ENCODE data around the gene LCA5L. TPM values are rescaled to one million over a fixed set of nuclear protein-coding genes. Genes with fewer than 3 reads are reported as not detected.
A peak's percentile ranks its signal among the peaks of the same experiment; 100 is the strongest.
"Not testable (repeated sequence)": the region's sequence is repeated elsewhere in the genome, so short reads cannot be mapped to it uniquely, and the experiment has no call there.

Gene LCA5L
- total and polyA plus RNA-seq, 7 donors, result 1.2 to 5.3 (median 3.3) TPM

- no peaks in the 10 kb centered on the region for H3K9me3 ChIP-seq
- H3K36me3 ChIP-seq (ENCODE audit: insufficient read depth in 1 of 2, low read depth in 1 of 2), result peaks cover 0 to 3% of the 10 kb centered on the region in 2 donors
- TF ChIP-seq CTCF (IDR thresholded peaks at IDR 0.05), result no peak
- H3K4me3 ChIP-seq, result peak overlapping the region; percentile 65
- H3K27ac ChIP-seq, result peak overlapping the region; percentile 72
- DNase-seq (no peak), ATAC-seq (no peak)
- no peaks in the 10 kb centered on the region for H3K27me3 ChIP-seq (ENCODE audit: insufficient read depth in 3 of 3, low read length in 2 of 3)
- WGBS, 3 donors, result 70 to 81% (median 72%) methylated on average over 13 of the region's 13 CpGs
- peaks cover 27% of the 10 kb centered on the region for H3K4me1 ChIP-seq
- intact Hi-C loops (cut with DNase I), result loop anchor here (5.0 to 10.0 kb wide), 4 partner anchors 32 to 200 kb away; partner anchors contain the start of genes LCA5L (in 1 of the 2) and PSMG1 (in 1 of the 2)
These were observed 60.8 kb downstream of the LCA5L start for GRCh38 chr21:39384674-39385298.

GRCh38 chr21:39382096-39382495 is 63.5 kb downstream of the LCA5L start:
- not testable (repeated sequence) for H3K4me3 ChIP-seq; H3K27me3 ChIP-seq (ENCODE audit: insufficient read depth in 3 of 3, low read length in 2 of 3); H3K9me3 ChIP-seq; H3K36me3 ChIP-seq (ENCODE audit: insufficient read depth in 1 of 2, low read depth in 1 of 2); H3K27ac ChIP-seq; ATAC-seq; DNase-seq
- WGBS, 3 donors, result 87 to 94% (median 88%) methylated on average over 7 of the region's 7 CpGs
- peaks cover 13% of the 10 kb centered on the region for H3K4me1 ChIP-seq
- intact Hi-C loops (cut with DNase I), result loop anchor here in 1 of 2 donors (10.0 kb wide), 2 partner anchors 63 to 197 kb away; partner anchors contain the start of genes LCA5L and PSMG1

- WGBS, 3 donors, result 14 to 19% (median 19%) methylated on average over 12 of the region's 12 CpGs
- intact Hi-C loops (cut with DNase I), result loop anchor here in 1 of 2 donors (10.0 kb wide), 2 partner anchors 64 to 196 kb away; partner anchors contain the start of genes LCA5L and PSMG1
- H3K4me3 ChIP-seq, result peak overlapping the region; percentile 89
- no peaks in the 10 kb centered on the region for H3K9me3 ChIP-seq
- ATAC-seq (no peak), DNase-seq (no peak)
- no peaks in the 10 kb centered on the region for H3K27me3 ChIP-seq (ENCODE audit: insufficient read depth in 3 of 3, low read length in 2 of 3)
- peak overlapping the region; percentile 92 for H3K27ac ChIP-seq
- no peak for TF ChIP-seq CTCF (IDR thresholded peaks at IDR 0.05)
- H3K36me3 ChIP-seq (ENCODE audit: insufficient read depth in 1 of 2, low read depth in 1 of 2), result peaks cover 0 to 3% of the 10 kb centered on the region in 2 donors
- H3K4me1 ChIP-seq, result peaks cover 10% of the 10 kb centered on the region
These were observed 64.6 kb downstream of the LCA5L start for GRCh38 chr21:39381009-39381408.

GRCh38 chr21:39379986-39380891 is 65.3 kb downstream of the LCA5L start:
- 0 to 1% (median 0%) methylated on average over 65 of the region's 65 CpGs for WGBS, 3 donors
- DNase-seq, result peak; percentile 97 to 99
- intact Hi-C loops (cut with DNase I), result loop anchor here in 1 of 2 donors (2.0 to 10.0 kb wide), 3 partner anchors 29 to 195 kb away; partner anchors contain the start of genes LCA5L and PSMG1

More at GRCh38 chr21:39379986-39380891, 65.3 kb downstream of the LCA5L start:
- no peak for TF ChIP-seq CTCF (IDR thresholded peaks at IDR 0.05)
- ATAC-seq, result peak; percentile 99
- H3K36me3 ChIP-seq (ENCODE audit: insufficient read depth in 1 of 2, low read depth in 1 of 2), result peaks cover 0 to 3% of the 10 kb centered on the region in 2 donors
- H3K4me3 ChIP-seq, result peak overlapping the region; percentile 89
- no peaks in the 10 kb centered on the region for H3K9me3 ChIP-seq
- peak overlapping the region; percentile 92 for H3K27ac ChIP-seq
- H3K4me1 ChIP-seq, result peaks cover 10% of the 10 kb centered on the region
- no peaks in the 10 kb centered on the region for H3K27me3 ChIP-seq (ENCODE audit: insufficient read depth in 3 of 3, low read length in 2 of 3)
